WTC11 (cell line): ENCODE results near the gene VCL. TPM values are rescaled to one million over a fixed set of nuclear protein-coding genes. Genes with fewer than 3 reads are reported as not detected.

Source experiments
- ATAC-seq: fragments of 200-7000 bp; cut with Tn5 transposase; 2 replicates; pipeline ENCODE4 v1.10.0; 2021; ENCODE audit warnings: mild to moderate bottlenecking, moderate library complexity
- CTCF ChIA-PET: fragments of 300-600 bp; sonication (Branson Sonifier 250); formaldehyde crosslinking; loops from one replicate; lab custom pipeline; 2021; ENCODE audit warnings: antibody characterized with exemption; lab: Charles Lee
- POLR2A ChIA-PET: fragments of 350-600 bp; sonication (Branson Sonifier 250); formaldehyde crosslinking; loops from one replicate; lab custom pipeline; 2021; ENCODE audit warnings: antibody characterized with exemption; lab: Charles Lee
- DNase-seq: peaks from one replicate; pipeline ENCODE4 v3.0.0; 2021; ENCODE audit warnings: low spot score
- H3K27ac Mint-ChIP-seq: 2 replicates; pipeline ENCODE4 v1.8.0; 2021; ENCODE audit warnings: mixed read lengths
- H3K27me3 Mint-ChIP-seq: 2 replicates; pipeline ENCODE4 v1.8.0; 2021; ENCODE audit warnings: low read depth, mild to moderate bottlenecking, moderate library complexity, mixed read lengths
- H3K36me3 Mint-ChIP-seq: 2 replicates; pipeline ENCODE4 v1.8.0; 2021; ENCODE audit warnings: mixed read lengths
- H3K4me1 Mint-ChIP-seq: 2 replicates; pipeline ENCODE4 v1.8.0; 2022; ENCODE audit warnings: mixed read lengths
- H3K4me3 Mint-ChIP-seq: 2 replicates; pipeline ENCODE4 v1.8.0; 2021; ENCODE audit warnings: mild to moderate bottlenecking, moderate library complexity, mixed read lengths
- H3K9me3 Mint-ChIP-seq: 2 replicates; pipeline ENCODE4 v1.8.0; 2021; ENCODE audit warnings: mixed read lengths
- ATF1 ChIP-seq: sonication (generic); formaldehyde crosslinking; IDR thresholded peaks from 2 replicates; pipeline ENCODE4 v1.8.1; 2023; ENCODE audit warnings: mild to moderate bottlenecking, moderate library complexity, missing genetic modification reagents
- CBFB ChIP-seq: sonication (generic); formaldehyde crosslinking; IDR thresholded peaks from 2 replicates; pipeline ENCODE4 v1.8.1; 2022; ENCODE audit warnings: mild to moderate bottlenecking, low read depth, missing genetic modification reagents
- FOXK1 ChIP-seq: sonication (generic); formaldehyde crosslinking; IDR thresholded peaks from 2 replicates; pipeline ENCODE4 v1.8.0; 2022; ENCODE audit warnings: mild to moderate bottlenecking, moderate library complexity, missing genetic modification reagents
- JUN ChIP-seq: sonication (generic); formaldehyde crosslinking; IDR thresholded peaks from 2 replicates; pipeline ENCODE4 v1.8.0; 2023; ENCODE audit warnings: mild to moderate bottlenecking, missing genetic modification reagents
- NFE2L1 ChIP-seq: sonication (generic); formaldehyde crosslinking; IDR thresholded peaks from 2 replicates; pipeline ENCODE4 v1.8.1; 2023; ENCODE audit warnings: missing genetic modification reagents
- NFYB ChIP-seq: sonication (generic); formaldehyde crosslinking; conservative IDR thresholded peaks from 2 replicates; pipeline ENCODE4 v1.8.0; 2022; ENCODE audit warnings: low read depth, missing genetic modification reagents
- RORB ChIP-seq: fragments of 250-450 bp; sonication (Bioruptor Pico); IDR thresholded peaks from 2 replicates; pipeline ENCODE4 v1.9.0; 2021; ENCODE audit warnings: mild to moderate bottlenecking
- SOX15 ChIP-seq: fragments of 250-450 bp; sonication (Bioruptor Pico); IDR thresholded peaks from 2 replicates; pipeline ENCODE4 v1.9.0; 2021; ENCODE audit warnings: mild to moderate bottlenecking
- SP1 ChIP-seq: sonication (generic); formaldehyde crosslinking; conservative IDR thresholded peaks from 2 replicates; pipeline ENCODE4 v1.8.1; 2022; ENCODE audit warnings: missing genetic modification reagents
- ZNF219 ChIP-seq: sonication (generic); formaldehyde crosslinking; IDR thresholded peaks from 2 replicates; pipeline ENCODE4 v1.8.0; 2023; ENCODE audit warnings: missing genetic modification reagents, mild to moderate bottlenecking, borderline replicate concordance
- ZNF317 ChIP-seq: sonication (generic); formaldehyde crosslinking; IDR thresholded peaks from 2 replicates; pipeline ENCODE4 v1.8.1; 2023; ENCODE audit warnings: low read depth, mild to moderate bottlenecking, moderate library complexity, missing genetic modification reagents, borderline replicate concordance
- total RNA-seq: library from RNA; stranded (reverse); gene quantifications from 3 replicates; pipeline ENCODE4 v1.2.3, GENCODE V29; 2021
- TF ChIP-seq, protein P1 (sequence below): sonication (generic); formaldehyde crosslinking; IDR thresholded peaks from 2 replicates; pipeline ENCODE4 v1.8.0; 2022; ENCODE audit warnings: mild to moderate bottlenecking, missing genetic modification reagents
- TF ChIP-seq, protein P2 (sequence below): sonication (generic); formaldehyde crosslinking; IDR thresholded peaks from 2 replicates; pipeline ENCODE4 v1.8.0; 2023; ENCODE audit warnings: missing genetic modification reagents, mild to moderate bottlenecking, borderline replicate concordance
- TF ChIP-seq, protein P3 (sequence below): sonication (generic); formaldehyde crosslinking; IDR thresholded peaks from 2 replicates; pipeline ENCODE4 v1.8.1; 2023; ENCODE audit warnings: mild to moderate bottlenecking, missing genetic modification reagents
- TF ChIP-seq, protein P4 (sequence below): sonication (generic); formaldehyde crosslinking; IDR thresholded peaks from 2 replicates; pipeline ENCODE4 v1.8.0; 2022; ENCODE audit warnings: mild to moderate bottlenecking, missing genetic modification reagents

The VCL gene
- total RNA-seq, 1 experiment from 2014 or later = 225 TPM

DNA sequence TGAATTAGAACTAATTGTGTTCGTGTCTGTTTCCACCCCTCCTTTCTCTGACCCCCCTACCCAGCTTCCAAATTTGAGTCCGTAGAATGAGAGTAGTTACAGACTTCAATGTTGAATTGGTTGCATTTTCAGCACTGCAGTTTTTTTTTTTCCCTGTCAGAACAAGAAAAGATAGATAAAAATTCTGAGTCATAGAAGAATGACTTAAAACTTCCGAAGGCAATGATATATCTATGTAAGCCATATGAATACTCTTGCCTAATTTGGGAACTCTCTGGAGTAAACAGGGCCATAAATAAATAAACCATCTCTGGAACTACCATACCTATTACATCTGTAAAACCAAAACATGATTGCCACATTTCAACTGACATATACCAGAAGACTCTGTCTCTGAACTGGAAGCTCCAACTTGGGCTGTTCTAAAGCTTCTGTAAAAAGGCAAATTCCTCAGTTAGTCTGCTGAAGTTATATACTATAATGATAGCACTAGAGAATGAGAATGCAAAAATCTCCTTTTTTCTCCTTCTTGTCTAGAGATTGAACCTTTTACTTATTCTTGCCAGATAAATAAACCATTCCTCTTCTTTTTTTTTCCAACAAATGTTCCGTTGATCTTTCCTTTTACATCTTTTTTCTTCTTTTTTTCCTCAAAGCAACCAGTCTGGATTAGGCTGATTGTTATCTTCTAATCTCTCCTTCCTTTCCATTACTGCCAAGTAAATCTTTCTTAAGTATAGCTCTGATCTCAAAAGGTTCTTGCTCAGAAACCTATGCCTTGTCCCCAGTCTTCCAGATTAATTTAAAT is 23.5 kb downstream of the VCL start:
- H3K27me3 Mint-ChIP-seq = no peaks in the 10 kb centered on the region
- H3K9me3 Mint-ChIP-seq = no peaks in the 10 kb centered on the region
- H3K27ac Mint-ChIP-seq = peak overlapping the region; percentile 48
- DNase-seq (no peak), ATAC-seq (no peak)
- H3K4me3 Mint-ChIP-seq = no peak overlapping the region
- H3K4me1 Mint-ChIP-seq = peaks cover 41% of the 10 kb centered on the region
- CTCF ChIA-PET = interaction anchor here (1.0 to 1.2 kb wide), 2 partner anchors 11 to 142 kb away, joined by 3 read pairs; no protein-coding TSS in a partner anchor
- POLR2A ChIA-PET = interaction anchor here (0.7 to 2.3 kb wide), 5 partner anchors 15 to 71 kb away, joined by 3 to 5 read pairs (median 4); no protein-coding TSS in a partner anchor
- peaks cover 11% of the 10 kb centered on the region for H3K36me3 Mint-ChIP-seq
- TF ChIP-seq, protein P1, sequence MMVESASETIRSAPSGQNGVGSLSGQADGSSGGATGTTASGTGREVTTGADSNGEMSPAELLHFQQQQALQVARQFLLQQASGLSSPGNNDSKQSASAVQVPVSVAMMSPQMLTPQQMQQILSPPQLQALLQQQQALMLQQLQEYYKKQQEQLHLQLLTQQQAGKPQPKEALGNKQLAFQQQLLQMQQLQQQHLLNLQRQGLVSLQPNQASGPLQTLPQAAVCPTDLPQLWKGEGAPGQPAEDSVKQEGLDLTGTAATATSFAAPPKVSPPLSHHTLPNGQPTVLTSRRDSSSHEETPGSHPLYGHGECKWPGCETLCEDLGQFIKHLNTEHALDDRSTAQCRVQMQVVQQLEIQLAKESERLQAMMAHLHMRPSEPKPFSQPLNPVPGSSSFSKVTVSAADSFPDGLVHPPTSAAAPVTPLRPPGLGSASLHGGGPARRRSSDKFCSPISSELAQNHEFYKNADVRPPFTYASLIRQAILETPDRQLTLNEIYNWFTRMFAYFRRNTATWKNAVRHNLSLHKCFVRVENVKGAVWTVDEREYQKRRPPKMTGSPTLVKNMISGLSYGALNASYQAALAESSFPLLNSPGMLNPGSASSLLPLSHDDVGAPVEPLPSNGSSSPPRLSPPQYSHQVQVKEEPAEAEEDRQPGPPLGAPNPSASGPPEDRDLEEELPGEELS = no peak
- TF ChIP-seq RORB (CRISPR knock-in tag) = no peak
- no peak for TF ChIP-seq NFE2L1 (CRISPR knock-in tag)

DNA sequence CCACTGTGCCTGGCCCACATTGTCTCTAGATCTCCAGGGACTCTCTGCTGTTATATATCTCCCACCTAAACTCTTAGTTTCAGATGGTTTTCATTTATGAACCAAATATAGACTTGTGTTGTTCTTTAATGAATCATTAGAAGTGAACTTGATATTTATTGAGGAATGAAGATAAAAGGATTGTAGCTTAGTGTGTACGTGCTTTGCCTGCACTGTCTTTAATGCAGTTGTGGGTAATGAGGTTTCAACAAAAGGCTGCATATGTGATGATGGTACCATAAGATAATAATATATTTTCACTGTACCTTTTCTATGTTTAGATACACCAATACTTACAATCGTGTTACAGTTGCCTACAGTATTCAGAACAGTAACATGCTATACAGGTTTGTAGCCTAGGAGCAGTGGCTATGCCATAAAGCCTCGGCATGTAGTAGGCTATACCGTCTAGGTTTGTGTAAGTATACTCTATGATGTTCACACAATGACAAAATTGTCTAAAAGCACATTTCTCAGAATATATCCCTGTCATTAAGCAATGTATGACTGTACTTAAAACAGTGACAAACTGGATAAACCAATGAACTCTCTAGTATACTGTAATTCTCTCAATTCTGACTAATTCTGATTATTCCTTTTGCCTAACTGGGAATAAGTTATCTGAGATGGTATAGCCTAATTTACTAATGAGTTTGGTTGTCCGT is 25.2 kb downstream of the VCL start:
- H3K9me3 Mint-ChIP-seq = no peaks in the 10 kb centered on the region
- no peak overlapping the region for H3K4me3 Mint-ChIP-seq
- DNase-seq = no peak
- POLR2A ChIA-PET = interaction anchor here (1.4 to 2.3 kb wide), 2 partner anchors 19 to 24 kb away, joined by 5 read pairs; no protein-coding TSS in a partner anchor
- CTCF ChIA-PET = interaction anchor here (1.4 kb wide), 1 partner anchor 82 kb away, joined by 4 read pairs; no protein-coding TSS in a partner anchor
- H3K4me1 Mint-ChIP-seq = peaks cover 49% of the 10 kb centered on the region
- no peaks in the 10 kb centered on the region for H3K27me3 Mint-ChIP-seq
- TF ChIP-seq JUN (CRISPR knock-in tag) (no peak), SOX15 (CRISPR knock-in tag) (no peak), ATF1 (CRISPR knock-in tag) (no peak), CBFB (CRISPR knock-in tag) (no peak)
- TF ChIP-seq, protein P2, sequence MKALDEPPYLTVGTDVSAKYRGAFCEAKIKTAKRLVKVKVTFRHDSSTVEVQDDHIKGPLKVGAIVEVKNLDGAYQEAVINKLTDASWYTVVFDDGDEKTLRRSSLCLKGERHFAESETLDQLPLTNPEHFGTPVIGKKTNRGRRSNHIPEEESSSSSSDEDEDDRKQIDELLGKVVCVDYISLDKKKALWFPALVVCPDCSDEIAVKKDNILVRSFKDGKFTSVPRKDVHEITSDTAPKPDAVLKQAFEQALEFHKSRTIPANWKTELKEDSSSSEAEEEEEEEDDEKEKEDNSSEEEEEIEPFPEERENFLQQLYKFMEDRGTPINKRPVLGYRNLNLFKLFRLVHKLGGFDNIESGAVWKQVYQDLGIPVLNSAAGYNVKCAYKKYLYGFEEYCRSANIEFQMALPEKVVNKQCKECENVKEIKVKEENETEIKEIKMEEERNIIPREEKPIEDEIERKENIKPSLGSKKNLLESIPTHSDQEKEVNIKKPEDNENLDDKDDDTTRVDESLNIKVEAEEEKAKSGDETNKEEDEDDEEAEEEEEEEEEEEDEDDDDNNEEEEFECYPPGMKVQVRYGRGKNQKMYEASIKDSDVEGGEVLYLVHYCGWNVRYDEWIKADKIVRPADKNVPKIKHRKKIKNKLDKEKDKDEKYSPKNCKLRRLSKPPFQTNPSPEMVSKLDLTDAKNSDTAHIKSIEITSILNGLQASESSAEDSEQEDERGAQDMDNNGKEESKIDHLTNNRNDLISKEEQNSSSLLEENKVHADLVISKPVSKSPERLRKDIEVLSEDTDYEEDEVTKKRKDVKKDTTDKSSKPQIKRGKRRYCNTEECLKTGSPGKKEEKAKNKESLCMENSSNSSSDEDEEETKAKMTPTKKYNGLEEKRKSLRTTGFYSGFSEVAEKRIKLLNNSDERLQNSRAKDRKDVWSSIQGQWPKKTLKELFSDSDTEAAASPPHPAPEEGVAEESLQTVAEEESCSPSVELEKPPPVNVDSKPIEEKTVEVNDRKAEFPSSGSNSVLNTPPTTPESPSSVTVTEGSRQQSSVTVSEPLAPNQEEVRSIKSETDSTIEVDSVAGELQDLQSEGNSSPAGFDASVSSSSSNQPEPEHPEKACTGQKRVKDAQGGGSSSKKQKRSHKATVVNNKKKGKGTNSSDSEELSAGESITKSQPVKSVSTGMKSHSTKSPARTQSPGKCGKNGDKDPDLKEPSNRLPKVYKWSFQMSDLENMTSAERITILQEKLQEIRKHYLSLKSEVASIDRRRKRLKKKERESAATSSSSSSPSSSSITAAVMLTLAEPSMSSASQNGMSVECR (CRISPR knock-in tag) = no peak
- TF ChIP-seq, protein P3, sequence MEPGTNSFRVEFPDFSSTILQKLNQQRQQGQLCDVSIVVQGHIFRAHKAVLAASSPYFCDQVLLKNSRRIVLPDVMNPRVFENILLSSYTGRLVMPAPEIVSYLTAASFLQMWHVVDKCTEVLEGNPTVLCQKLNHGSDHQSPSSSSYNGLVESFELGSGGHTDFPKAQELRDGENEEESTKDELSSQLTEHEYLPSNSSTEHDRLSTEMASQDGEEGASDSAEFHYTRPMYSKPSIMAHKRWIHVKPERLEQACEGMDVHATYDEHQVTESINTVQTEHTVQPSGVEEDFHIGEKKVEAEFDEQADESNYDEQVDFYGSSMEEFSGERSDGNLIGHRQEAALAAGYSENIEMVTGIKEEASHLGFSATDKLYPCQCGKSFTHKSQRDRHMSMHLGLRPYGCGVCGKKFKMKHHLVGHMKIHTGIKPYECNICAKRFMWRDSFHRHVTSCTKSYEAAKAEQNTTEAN (CRISPR knock-in tag) = no peak
- TF ChIP-seq, protein P4, sequence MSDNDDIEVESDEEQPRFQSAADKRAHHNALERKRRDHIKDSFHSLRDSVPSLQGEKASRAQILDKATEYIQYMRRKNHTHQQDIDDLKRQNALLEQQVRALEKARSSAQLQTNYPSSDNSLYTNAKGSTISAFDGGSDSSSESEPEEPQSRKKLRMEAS = no peak
- peaks cover 5% of the 10 kb centered on the region for H3K36me3 Mint-ChIP-seq
- no peak for ATAC-seq
- H3K27ac Mint-ChIP-seq = peak overlapping the region; percentile 42

DNA sequence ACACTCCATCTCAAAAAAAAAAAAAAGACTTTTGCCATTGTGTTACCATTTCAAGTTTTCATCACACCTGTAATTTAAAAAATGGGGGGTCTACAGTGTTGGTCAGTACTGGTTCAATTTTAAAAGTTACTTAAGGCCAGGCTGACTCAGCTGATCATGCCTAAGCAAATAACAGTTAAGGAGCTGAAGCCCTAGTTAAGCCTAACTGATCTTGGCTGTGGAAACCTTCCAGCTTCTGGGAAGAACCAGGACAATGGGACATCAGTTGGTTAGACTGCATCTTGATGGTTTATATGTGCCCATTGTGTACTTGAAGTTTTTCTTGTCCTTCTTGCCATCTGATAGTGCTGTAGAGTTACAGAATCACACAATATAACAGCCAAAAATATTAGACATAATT is 26.7 kb downstream of the VCL start:
- POLR2A ChIA-PET = interaction anchor here (1.3 kb wide), 1 partner anchor 59 kb away, joined by 3 read pairs; no protein-coding TSS in a partner anchor
- H3K9me3 Mint-ChIP-seq = no peaks in the 10 kb centered on the region
- H3K4me1 Mint-ChIP-seq = peaks cover 38% of the 10 kb centered on the region
- TF ChIP-seq ZNF317 (CRISPR knock-in tag) = no peak
- TF ChIP-seq FOXK1 = no peak
- no peak for TF ChIP-seq RORB (CRISPR knock-in tag)
- no peak for TF ChIP-seq SP1 (CRISPR knock-in tag)
- TF ChIP-seq, protein P3 (CRISPR knock-in tag) = no peak
- TF ChIP-seq ZNF219 = no peak
- TF ChIP-seq NFYB (CRISPR knock-in tag) = no peak
- H3K4me3 Mint-ChIP-seq = no peak overlapping the region
- H3K27ac Mint-ChIP-seq = no peak overlapping the region; the same call in 1 of the 2 replicates
- peaks cover 5% of the 10 kb centered on the region for H3K36me3 Mint-ChIP-seq
- CTCF ChIA-PET = interaction anchor here (1.4 to 2.5 kb wide), 2 partner anchors 84 to 138 kb away, joined by 4 to 11 read pairs; no protein-coding TSS in a partner anchor
- H3K27me3 Mint-ChIP-seq = no peaks in the 10 kb centered on the region
- DNase-seq = no peak
- no peak for ATAC-seq
